ENCODE results near the gene IDE.

IDE gene

DNA sequence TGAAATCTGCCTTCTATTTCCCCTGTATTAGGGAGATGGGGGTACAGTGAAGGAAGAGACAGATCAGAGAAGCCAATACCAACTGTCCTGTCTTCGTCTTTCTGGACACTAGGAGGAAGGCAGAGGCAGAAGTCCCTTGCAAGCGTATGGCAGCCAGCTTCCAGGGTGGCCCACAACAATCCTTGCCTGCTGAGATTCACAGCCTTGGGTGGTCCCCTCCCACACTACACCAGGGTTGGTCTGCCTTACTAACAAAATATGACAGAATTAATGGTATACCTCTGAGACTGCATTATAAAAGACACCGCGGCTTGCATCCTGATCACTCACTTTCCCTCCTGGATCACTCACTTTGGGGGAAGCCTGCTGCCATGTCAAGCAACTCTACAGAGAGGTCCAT is 90.4 kb downstream of the IDE start:
- H3K4me3 ChIP-seq (ENCODE audit: low read depth, low read length): no peak overlapping the region
- in situ Hi-C loops (cut with HindIII; ENCODE audit: low sequenced_read_pairs): no loop called here
- DNase-seq (ENCODE audit: low read depth, low spot score): no peak
- TF ChIP-seq, protein P1, sequence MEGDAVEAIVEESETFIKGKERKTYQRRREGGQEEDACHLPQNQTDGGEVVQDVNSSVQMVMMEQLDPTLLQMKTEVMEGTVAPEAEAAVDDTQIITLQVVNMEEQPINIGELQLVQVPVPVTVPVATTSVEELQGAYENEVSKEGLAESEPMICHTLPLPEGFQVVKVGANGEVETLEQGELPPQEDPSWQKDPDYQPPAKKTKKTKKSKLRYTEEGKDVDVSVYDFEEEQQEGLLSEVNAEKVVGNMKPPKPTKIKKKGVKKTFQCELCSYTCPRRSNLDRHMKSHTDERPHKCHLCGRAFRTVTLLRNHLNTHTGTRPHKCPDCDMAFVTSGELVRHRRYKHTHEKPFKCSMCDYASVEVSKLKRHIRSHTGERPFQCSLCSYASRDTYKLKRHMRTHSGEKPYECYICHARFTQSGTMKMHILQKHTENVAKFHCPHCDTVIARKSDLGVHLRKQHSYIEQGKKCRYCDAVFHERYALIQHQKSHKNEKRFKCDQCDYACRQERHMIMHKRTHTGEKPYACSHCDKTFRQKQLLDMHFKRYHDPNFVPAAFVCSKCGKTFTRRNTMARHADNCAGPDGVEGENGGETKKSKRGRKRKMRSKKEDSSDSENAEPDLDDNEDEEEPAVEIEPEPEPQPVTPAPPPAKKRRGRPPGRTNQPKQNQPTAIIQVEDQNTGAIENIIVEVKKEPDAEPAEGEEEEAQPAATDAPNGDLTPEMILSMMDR (IDR thresholded peaks at IDR 0.05; ENCODE audit: low read depth, low read length): no peak

DNA sequence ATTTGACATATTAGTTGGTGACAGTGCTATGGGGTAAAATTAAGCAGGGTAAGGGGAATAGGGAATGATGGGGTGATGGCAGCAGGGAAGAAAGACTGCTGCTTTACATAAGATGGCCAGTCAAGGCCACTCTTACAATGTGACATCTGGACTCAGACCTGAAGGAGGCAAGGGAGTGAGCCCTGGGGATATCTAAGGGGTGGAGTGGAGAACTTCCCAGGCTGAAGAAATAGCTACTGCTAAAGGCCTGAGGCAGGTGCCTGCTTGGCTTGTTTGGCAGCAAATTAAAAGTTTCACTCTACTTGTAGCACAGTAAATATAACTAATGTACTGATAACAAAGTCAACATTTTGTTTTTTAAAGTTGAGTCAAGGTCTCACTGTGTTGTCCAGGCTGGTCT is 93.5 kb downstream of the IDE start:
- no peak overlapping the region for H3K4me3 ChIP-seq (ENCODE audit: low read depth, low read length)
- in situ Hi-C loops (cut with HindIII; ENCODE audit: low sequenced_read_pairs): no loop called here
- no peak for DNase-seq (ENCODE audit: low read depth, low spot score)
- TF ChIP-seq, protein P1 (IDR thresholded peaks at IDR 0.05; ENCODE audit: low read depth, low read length): no peak

- TF ChIP-seq, protein P1 (IDR thresholded peaks at IDR 0.05; ENCODE audit: low read depth, low read length): no peak
- no peak for DNase-seq (ENCODE audit: low read depth, low spot score)
- no peak overlapping the region for H3K4me3 ChIP-seq (ENCODE audit: low read depth, low read length)
- in situ Hi-C loops (cut with HindIII; ENCODE audit: low sequenced_read_pairs): no loop called here
Observed at GRCh38 chr10:92479547-92479946, 94.3 kb downstream of the IDE start.

DNA sequence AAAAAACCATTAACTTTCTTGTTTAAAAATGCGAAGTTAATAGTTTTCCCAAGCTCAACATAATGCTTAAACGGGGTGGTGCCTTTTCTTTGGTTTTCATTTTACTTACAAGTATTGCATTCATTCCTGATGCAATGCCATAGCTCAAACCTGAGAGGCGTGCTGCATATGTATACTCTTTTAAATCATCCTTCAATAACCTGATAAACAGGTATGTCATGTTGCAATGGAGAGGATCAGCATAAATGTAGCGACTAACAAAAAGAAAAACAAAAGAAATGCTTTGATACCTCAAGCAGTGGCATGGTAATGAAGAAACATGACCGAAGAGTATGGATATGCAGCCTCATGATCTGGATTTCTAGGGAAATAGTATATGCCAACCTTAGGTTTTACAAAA is 95.4 kb downstream of the IDE start:
- TF ChIP-seq, protein P1 (IDR thresholded peaks at IDR 0.05; ENCODE audit: low read depth, low read length): no peak
- no peak for DNase-seq (ENCODE audit: low read depth, low spot score)
- in situ Hi-C loops (cut with HindIII; ENCODE audit: low sequenced_read_pairs): no loop called here
- no peak overlapping the region for H3K4me3 ChIP-seq (ENCODE audit: low read depth, low read length)

DNA sequence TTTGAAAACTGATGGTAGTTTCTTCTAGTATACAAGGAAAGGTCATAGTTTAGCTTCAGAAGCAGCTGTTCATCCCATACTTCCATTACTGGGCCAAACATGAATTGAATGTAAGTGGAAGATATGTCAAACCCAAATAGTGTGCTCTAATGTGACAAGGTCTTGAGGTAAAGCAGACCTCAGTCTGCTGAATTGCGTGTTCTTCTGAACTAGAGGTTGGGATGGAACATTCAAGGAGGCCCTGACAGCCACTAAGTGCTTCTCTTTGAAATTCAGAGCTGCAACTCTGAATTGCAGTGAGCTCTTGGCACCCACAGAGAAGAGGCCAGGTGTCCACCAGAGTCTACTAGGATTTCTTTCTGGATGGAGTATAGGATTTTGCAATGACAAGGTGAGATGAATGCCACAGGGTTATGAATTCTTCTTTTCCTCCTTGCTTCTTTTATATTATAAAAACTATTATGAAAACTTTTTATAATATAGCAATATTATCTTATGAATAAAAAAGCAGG is 98.5 kb downstream of the IDE start:
- in situ Hi-C loops (cut with HindIII; ENCODE audit: low sequenced_read_pairs): no loop called here
- TF ChIP-seq, protein P1 (IDR thresholded peaks at IDR 0.05; ENCODE audit: low read depth, low read length): no peak

GRCh38 chr10:92470026-92470425 is 103.9 kb downstream of the IDE start:
- in situ Hi-C loops (cut with HindIII; ENCODE audit: low sequenced_read_pairs): no loop called here
- H3K4me3 ChIP-seq (ENCODE audit: low read depth, low read length): no peak overlapping the region
- TF ChIP-seq, protein P1 (IDR thresholded peaks at IDR 0.05; ENCODE audit: low read depth, low read length): no peak
- DNase-seq (ENCODE audit: low read depth, low spot score): no peak

More for the DNA sequence above, 98.5 kb downstream of the IDE start:
- DNase-seq (ENCODE audit: low read depth, low spot score): no peak
- H3K4me3 ChIP-seq (ENCODE audit: low read depth, low read length): no peak overlapping the region

DNA sequence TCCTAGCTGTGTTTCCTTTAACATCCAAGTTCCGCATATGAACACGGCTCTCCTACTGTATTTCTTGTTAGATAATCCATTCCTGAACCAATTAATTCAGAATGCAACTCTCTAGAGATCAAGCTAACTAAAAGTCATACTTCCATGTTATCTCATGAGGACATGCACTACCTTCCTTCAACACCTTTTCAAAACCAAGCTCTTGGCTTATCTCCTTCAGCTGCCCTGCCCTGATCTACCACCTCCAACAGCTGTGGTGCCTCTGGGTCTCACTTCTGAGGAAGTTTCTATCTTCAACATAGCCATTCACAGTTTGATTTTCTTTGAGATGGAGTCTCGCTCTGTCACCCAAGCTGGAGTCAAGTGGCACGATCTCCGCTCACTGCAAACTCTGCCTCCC is 109.5 kb downstream of the IDE start:
- TF ChIP-seq, protein P1 (IDR thresholded peaks at IDR 0.05; ENCODE audit: low read depth, low read length): no peak
- no peak for DNase-seq (ENCODE audit: low read depth, low spot score)
- in situ Hi-C loops (cut with HindIII; ENCODE audit: low sequenced_read_pairs): no loop called here

More for the DNA sequence above, 109.5 kb downstream of the IDE start:
- no peak overlapping the region for H3K4me3 ChIP-seq (ENCODE audit: low read depth, low read length)
